ENCODE results near the gene PCDHGC4.

Gene PCDHGC4

DNA sequence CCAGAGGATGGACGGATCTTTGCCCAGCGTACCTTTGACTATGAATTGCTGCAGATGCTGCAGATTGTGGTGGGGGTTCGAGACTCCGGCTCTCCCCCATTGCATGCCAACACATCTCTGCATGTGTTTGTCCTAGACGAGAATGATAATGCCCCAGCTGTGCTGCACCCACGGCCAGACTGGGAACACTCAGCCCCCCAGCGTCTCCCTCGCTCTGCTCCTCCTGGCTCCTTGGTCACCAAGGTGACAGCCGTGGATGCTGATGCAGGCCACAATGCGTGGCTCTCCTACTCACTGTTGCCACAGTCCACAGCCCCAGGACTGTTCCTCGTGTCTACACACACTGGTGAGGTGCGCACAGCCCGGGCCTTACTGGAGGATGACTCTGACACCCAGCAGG is 5.9 kb downstream of the PCDHGC4 start:
- DNase-seq: no peak

DNA sequence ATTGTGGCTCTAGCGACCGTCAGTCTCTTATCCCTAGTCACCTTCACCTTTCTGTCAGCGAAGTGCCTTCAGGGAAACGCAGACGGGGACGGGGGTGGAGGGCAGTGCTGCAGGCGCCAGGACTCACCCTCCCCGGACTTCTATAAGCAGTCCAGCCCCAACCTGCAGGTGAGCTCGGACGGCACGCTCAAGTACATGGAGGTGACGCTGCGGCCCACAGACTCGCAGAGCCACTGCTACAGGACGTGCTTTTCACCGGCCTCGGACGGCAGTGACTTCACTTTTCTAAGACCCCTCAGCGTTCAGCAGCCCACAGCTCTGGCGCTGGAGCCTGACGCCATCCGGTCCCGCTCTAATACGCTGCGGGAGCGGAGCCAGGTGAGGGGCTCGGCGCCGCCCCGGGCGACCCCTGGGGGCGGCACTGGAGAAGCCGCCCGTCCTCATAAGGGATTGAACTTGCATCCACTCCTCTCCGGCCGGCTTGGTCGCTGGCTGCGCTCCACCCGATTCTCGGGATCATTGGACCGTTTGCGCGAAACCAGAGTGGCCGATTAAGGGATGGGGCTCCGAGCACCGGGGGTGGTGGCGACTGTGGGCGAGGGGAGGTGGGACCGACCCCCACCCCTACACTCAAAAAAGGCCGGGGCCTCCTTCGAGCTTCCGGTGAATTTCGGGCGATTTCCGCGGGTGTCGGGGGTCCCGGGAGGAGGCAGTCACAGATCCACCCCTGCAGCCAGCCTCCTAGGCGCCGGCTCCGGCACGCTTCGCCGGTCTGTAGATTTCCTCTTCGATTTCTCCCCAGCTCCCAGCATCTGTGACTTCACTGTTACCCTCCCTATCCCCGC is 6.7 kb downstream of the PCDHGC4 start:
- no peak for DNase-seq

DNA sequence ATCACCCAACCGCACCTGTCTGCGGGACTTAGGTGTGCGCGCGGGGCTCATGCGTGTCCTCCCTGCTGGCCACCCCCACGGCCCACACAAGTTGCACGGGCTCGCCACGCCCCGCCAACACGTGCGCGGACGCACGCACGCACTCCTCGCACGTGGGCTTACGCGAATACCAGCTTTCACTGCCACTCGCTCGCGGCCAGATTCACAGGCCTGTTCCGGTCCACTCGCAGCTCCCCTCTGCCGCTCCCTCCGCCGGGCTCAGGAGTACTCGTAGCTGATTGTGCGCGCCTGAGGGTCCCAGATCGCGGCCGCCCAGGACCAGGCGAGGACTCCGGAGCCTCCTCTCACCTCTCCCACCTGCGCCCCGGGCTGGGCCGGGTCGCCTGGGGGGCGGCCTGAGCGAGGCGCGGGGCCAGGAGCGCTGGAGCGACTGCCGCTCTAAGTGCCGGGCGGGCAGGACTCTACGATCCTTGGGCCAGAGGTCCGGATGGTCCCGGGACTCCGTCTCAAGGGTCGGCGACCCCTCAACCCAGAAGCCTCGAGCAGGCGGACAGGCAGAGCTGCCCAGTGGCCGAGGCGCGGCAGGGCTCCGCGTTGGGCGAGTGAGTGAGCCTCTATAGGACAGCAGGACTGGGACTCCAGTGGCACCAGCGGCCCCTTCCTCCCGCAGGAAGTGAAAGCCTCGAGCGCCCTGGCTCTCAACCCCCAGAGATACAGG is 7.5 kb downstream of the PCDHGC4 start:
- DNase-seq: no peak

DNA sequence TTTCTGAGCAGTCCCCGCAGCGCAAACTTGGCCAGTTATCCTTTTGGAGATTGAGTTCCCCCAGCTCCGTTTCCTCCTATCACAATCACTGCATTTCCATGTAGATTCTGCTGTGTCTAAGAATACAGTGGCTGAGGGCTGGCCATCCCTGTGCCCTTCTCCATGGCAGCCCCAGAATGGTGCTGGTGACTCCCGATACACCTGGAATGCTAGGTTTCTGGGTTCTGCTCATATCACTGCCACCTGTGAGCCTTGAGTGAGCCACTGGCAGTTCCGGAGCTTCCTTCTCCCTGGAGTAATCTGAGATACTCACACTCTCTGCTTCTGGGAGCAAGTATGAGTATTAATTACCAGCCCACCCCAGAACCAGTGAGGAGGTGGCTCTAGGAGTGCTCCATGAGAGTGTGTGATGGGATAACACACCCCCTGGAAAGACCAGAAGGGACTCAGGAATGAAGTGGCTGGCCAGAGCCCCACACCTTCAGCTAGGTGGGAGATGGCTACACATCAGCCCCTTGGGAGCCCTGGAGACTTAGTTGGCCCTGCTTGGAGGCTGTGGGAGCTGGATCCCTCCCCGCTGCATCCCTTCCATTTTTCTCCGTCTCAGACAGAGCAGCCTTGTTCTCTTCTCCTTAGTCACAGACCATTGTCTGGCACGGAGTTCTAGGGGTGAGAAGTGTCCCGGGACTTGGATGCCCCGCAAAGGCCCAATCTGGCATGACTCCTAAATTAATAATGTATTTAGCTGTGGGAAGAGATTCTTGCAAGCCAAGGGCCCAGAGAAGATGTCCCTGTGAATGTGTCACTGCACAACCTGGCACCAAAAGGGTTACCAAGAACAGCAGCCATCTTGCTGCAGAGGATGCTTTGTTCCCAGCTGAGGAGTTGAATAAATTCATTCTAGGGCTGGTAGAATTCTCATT is 8.9 kb downstream of the PCDHGC4 start:
- no peak for DNase-seq

DNA sequence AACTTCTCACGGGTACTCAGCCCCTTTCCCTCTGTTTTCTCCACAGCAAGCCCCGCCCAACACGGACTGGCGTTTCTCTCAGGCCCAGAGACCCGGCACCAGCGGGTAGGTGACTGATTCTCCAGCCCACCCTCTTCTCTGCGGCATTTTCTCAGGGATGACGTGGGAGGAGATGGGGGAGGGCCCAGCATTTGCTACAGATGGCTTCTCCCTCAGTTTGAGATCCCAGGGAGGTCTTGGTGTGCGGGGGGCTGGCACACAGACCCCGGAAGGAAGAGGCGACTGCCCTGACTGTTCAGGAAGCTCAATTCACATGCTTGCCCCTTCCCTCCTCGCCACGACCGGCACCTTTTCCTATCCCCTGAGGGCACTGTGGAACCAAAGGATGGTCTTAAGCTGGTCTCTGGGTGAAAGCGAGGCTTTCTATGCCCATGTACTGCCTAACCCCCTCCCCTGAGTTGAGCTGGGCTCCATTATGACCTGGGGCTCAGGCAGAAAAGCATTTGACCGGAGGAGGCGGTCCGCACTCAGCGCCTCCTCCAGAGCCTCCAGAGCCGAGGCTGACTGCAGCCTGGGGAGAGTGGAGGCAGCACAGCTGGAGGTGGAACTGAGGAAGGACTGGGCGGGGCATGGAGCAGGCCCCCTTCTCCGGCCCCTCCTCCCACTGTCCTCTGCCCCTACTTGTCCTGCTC is 10.1 kb downstream of the PCDHGC4 start:
- DNase-seq: no peak

DNA sequence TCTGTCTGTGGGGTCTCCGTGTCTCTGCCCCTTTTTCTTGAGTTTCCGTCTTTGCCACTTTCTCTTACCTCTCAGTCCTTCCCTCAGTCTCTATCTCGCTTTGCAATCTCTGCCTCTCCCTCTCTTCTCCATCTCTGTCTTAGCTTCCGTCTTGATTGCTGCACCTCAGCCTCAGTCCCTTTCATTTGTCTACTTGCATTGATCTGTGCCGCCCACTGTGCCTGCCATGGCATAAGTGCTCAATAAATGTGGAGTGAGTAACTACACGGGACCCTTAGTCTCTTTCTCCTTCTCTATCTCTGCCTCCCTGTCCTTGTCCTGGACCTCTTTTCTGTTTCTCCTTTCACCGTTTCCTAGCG is 10.6 kb downstream of the PCDHGC4 start:
- no peak for DNase-seq

DNA sequence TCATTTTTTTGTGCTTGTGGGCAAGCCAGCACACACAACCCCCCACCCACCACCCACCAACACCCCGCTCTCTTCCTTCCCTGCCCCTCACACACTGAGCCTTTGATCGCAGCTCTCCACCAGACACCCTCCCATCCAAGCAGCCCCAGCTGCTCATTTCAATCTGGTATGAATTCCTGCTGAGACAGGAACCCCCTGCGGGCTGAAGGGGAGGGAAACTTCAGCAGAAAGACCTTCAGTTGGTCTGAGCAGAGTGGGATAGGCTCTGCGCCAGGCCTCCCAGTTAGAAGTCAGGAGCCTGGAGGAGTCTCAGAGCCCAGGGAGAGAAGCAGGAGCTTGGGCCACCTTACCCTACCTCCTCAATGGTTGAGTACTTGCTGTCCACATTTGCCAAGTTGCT is 11.2 kb downstream of the PCDHGC4 start:
- DNase-seq: no peak

DNA sequence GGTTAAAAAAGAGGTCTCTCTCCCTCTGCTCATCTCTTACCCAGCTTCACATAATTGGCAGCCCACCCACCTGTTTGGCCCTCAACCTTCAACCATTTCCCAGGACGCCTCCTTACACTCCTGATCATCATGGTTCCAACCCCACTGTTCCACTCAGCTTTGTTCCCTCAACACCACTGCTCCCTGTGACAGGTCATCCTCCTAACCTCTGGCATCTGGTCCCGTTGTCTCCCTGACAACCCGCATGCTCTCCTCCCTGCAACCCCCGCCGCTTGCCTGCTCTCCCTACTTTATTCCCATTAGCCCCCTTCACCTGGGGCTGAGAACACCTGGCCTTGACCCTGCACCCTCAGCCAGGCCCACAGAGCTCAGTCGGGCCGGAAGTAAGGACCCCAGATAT is 16.9 kb downstream of the PCDHGC4 start:
- DNase-seq: no peak

DNA sequence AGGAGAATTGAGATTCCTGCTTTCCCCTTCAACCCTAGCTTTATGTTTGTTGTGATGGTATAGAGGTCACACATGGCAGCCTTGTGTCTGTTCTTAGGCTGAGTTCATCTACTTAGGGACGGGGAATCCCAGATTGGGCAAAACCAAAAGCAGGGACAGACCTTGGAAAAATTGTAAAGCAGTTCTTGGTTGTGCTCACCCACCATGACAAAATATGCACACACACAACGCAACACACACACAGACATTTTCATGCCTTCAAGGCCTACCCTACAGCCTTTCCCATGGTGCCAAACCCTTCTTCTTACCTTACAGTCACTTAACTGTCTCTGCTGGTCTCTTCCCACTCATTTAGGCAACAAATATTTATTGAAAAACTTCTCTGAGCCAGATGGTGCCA is 18.9 kb downstream of the PCDHGC4 start:
- no peak for DNase-seq

DNA sequence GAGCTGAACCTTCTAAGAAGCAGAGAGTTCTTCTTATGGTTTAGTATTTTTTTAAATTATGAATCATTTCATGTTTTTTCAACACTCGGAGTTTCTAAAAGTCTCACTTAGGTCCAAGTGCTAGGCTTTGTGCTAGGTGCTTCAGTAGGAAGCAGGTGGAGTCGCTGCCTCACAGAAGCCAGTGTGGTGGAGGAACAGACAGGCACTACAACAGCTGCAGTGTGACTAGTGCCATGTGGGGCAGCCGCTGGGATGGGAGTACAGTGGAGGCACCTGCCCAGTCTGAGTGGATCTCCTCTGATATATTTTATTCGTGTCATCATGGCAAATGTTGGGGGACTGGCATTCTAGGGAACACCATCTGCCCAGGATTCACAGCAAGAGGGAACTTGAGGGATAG is 19.4 kb downstream of the PCDHGC4 start:
- no peak for DNase-seq

DNA sequence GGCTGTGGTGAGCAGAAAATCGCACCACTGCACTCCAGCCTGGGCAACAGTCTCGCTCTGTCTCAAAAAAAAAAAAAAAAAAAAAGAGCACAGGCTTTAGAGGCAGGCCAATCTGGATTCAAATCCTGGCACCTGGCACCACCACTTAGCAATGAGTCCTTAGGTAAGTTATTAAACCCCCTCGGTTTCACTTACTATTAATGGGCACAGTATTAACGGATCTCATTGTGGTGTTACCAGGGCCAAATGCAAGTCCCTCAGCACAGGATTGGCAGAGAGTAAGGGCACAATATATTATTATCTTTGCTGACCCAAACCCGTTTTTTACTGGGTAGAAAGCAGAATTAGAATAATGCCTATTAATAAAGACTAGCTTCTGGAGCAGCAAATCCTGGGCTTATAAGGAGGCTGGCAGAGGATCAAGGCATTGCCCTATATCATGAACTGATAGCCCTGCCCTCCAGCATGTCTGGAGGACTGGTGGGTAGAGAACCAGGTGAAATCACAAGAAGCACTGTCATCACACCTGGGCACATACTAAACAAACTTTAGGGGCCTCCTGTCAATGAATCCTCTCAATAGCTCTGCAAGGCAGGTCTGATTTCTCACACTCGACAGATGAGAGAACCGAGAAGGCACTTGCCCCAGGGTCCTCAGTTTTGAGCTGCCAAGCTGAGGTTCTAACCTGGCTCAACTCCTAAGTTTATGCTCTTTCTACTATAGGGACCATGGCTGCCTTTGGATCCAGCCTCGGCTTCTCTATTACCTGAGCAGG is 21.7 kb downstream of the PCDHGC4 start:
- no peak for DNase-seq

DNA sequence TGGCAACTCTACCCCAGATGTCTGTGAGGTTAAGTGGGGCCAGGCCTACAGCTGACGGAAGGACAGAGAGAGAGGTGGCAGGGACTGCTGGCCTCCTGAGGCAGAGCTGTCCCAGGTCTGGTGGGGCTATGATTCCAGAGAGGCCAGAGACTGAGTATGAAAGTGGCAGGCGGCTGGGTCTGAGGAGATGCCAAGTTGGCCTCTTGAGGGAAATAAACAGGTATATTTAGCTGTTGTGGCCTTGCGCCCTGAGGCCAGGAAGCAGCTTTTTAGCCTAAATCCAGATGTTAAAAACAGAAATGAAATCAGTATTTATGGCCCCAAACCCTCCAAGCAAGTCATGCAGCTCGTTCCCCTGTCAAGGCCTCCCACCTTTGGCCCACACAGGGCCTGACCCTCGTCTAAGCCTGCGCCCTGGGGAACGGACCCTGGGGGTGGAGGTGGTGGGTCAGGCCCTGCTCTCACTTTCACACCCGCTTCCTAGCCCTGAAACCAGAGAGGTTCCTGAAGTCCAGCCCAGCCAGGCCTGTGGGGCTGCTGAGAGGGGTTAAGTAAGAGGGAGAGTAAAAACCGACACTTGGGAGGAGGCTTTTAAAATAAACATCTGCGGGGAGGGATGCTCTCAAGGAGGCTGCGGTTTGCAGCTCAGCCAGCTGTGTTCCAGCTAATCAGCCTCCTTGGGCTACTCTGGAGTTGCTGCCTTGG is 22.7 kb downstream of the PCDHGC4 start:
- DNase-seq: no peak

DNA sequence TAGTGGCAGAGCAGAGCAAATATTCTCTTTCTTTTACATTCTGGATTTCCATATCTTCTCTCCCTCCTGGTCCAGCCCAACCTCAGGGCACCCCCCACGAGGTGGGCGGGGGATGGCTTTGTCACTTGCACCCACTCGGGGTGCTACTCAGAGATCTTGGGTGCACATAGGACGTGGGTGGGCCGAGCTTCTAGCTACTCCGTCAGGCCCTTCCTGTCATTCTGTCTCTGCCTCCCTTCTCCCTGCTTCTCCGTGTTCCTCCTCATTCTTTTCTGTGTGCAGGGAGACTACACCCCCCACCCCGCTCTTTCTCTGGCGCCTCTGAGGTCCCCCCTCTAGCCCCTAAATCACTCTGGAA is 23.6 kb downstream of the PCDHGC4 start:
- no peak for DNase-seq

DNA sequence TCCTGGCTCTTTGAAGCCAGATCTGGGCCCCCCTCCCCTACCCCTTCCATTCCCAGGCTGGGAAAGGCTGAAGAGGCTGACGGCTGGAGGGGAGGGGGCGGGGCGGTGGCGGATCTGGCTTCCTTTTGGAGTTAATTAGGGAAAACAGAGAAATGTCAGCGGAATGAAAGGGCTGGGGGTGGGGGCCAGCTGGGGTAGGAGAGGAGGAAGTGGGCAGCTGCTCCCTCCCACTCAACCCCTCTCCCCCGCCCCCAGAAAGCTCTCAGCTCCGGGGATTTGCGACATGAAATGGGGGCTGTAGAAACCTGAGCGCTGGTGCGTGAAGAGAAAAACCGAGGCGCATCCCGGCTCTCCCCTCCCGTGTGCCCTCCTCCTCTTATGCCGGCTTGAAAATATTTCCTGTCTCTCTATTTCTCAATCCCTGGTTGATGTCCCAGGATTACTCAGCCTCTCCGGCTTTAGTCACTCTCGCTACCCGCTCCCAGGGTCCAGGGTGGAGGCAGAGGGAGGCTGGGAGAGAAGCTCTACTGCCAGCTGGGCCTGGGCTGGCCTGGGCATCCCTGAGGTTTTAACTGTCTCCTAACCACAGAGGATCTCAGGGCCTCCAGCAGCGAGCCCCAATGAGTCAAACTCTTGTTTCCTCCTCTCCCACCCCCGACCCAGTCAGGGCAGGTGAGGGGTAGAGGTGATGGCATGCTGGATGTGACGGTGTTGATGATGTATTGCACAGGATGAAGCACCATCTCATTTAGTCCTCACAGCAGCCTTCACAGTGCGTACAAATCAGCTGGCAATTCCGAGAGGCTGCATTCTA is 24.2 kb downstream of the PCDHGC4 start:
- no peak for DNase-seq

DNA sequence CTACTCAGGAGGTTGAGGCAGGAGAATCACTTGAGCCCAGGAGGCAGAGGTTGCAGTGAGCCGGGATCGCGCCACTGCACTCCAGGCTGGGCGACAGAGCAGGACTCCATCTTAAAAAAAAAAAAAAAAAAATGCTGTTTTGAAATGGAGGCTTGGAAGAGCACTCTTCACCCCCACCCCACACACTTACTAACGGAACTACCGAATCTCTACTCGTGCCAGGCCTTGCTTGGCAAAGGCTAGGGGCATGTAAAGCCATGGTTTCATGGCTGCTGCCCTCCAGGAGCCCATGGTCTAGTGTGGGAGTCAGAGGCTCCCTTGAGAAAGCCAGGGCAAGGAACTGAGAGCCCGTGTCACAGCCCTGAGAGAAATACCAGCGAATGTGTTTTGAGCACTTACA is 25.3 kb downstream of the PCDHGC4 start:
- DNase-seq: no peak

DNA sequence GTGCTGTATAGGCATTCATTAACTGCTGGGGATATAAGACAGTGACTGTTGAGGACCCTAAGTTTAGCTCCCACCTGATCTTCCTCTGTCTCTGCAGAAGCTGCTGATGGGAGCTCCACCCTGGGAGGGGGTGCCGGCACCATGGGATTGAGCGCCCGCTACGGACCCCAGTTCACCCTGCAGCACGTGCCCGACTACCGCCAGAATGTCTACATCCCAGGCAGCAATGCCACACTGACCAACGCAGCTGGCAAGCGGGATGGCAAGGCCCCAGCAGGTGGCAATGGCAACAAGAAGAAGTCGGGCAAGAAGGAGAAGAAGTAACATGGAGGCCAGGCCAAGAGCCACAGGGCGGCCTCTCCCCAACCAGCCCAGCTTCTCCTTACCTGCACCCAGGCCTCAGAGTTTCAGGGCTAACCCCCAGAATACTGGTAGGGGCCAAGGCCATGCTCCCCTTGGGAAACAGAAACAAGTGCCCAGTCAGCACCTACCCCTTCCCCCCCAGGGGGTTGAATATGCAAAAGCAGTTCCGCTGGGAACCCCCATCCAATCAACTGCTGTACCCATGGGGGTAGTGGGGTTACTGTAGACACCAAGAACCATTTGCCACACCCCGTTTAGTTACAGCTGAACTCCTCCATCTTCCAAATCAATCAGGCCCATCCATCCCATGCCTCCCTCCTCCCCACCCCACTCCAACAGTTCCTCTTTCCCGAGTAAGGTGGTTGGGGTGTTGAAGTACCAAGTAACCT is 26.2 kb downstream of the PCDHGC4 start:
- no peak for DNase-seq

DNA sequence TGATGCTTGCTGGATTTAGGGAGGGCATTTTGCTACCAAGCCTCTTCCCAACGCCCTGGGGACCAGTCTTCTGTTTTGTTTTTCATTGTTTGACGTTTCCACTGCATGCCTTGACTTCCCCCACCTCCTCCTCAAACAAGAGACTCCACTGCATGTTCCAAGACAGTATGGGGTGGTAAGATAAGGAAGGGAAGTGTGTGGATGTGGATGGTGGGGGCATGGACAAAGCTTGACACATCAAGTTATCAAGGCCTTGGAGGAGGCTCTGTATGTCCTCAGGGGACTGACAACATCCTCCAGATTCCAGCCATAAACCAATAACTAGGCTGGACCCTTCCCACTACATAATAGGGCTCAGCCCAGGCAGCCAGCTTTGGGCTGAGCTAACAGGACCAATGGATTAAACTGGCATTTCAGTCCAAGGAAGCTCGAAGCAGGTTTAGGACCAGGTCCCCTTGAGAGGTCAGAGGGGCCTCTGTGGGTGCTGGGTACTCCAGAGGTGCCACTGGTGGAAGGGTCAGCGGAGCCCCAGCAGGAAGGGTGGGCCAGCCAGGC is 27.0 kb downstream of the PCDHGC4 start:
- no peak for DNase-seq

DNA sequence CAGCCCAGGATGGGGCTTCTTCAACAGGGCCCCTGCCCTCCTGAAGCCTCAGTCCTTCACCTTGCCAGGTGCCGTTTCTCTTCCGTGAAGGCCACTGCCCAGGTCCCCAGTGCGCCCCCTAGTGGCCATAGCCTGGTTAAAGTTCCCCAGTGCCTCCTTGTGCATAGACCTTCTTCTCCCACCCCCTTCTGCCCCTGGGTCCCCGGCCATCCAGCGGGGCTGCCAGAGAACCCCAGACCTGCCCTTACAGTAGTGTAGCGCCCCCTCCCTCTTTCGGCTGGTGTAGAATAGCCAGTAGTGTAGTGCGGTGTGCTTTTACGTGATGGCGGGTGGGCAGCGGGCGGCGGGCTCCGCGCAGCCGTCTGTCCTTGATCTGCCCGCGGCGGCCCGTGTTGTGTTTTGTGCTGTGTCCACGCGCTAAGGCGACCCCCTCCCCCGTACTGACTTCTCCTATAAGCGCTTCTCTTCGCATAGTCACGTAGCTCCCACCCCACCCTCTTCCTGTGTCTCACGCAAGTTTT is 27.6 kb downstream of the PCDHGC4 start:
- no peak for DNase-seq

DNA sequence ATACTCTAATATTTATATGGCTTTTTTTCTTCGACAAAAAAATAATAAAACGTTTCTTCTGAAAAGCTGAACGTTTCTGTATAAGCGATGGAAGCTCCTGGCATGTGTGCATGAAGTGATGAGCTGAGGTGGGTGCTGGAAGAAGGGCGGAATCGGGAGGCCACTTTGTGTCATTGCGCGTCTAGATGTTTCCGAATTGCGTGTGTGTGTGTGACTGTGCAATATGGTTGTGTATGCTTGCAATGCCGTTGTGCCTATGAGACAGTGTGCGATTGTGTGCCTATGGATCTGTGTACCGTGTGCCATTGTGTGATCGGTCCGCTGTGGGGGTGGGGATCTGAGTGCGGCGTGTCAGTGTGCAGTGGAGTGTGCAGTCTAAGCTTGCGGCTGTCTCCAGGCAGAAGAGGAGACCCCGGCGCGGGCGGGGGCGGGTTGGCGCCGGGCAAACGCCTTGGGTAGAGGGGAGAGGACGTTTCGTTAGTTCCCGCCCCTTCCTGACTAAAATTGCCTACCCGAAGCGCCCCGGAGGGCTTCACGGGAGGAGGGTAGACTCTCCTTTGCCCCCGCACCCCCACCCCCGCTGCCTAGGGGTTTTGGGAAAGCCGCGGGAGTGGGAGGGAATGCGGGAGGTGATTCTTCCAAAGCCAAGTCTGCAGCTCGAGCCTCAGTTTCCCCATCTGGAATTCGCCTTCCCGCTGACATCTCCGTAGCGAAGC is 28.2 kb downstream of the PCDHGC4 start:
- DNase-seq: no peak
